Spleen (tissue), 11 donors: ENCODE data around the gene EEF2. TPM values are rescaled to one million over a fixed set of nuclear protein-coding genes. Genes with fewer than 3 reads are reported as not detected.
"Not testable (repeated sequence)": the region's sequence is repeated elsewhere in the genome, so short reads cannot be mapped to it uniquely, and the experiment has no call there.

Experiments used
- DNase-seq: peaks from one replicate; pipeline ENCODE4 v3.0.0-alpha.2; 2020
- H3K27ac ChIP-seq, 8 donors: fragments of 200-600 bp; sonication (generic) in 7 of 8; 1 replicate in 4 of 8; 2 replicates in 4 of 8; pipeline versions ENCODE4 v1.5.0 to v1.8.0; 2016 to 2021; ENCODE audit warnings: inconsistent platforms in 4 of 8, mild to moderate bottlenecking in 4 of 8, moderate library complexity in 1 of 8
- H3K27me3 ChIP-seq, 7 donors: fragments of 200-600 bp; sonication (generic) in 6 of 7; replicated peaks in 1 of 7; 1 replicate in 4 of 7; 2 replicates in 3 of 7; pipeline versions ENCODE4 v1.5.0 to v1.8.0; 2016 to 2021; ENCODE audit warnings: inconsistent platforms in 3 of 7, mild to moderate bottlenecking in 1 of 7
- H3K36me3 ChIP-seq, 6 donors: fragments of 200-600 bp; sonication (generic) in 5 of 6; 1 replicate in 4 of 6; 2 replicates in 2 of 6; pipeline versions ENCODE4 v1.5.0 to v1.8.0; 2016 to 2021; ENCODE audit warnings: inconsistent platforms in 2 of 6
- H3K4me1 ChIP-seq, 6 donors: fragments of 200-600 bp; sonication (generic) in 5 of 6; 1 replicate in 3 of 6; 2 replicates in 3 of 6; pipeline versions ENCODE4 v1.5.0 to v1.8.0; 2016 to 2021; ENCODE audit warnings: inconsistent platforms in 3 of 6
- H3K4me3 ChIP-seq, 8 donors: fragments of 200-600 bp; sonication (generic) in 7 of 8; 1 replicate in 4 of 8; 2 replicates in 4 of 8; pipeline versions ENCODE4 v1.5.0 to v1.8.0; 2016 to 2021; ENCODE audit warnings: inconsistent platforms in 4 of 8, mild to moderate bottlenecking in 4 of 8, moderate library complexity in 2 of 8
- H3K9me3 ChIP-seq, 8 donors: fragments of 200-600 bp; sonication (generic) in 7 of 8; 1 replicate in 4 of 8; 2 replicates in 4 of 8; pipeline versions ENCODE4 v1.5.0 to v1.8.0; 2016 to 2021; ENCODE audit warnings: inconsistent platforms in 4 of 8
- POLR2A ChIP-seq, 3 donors: fragments of 450-650 bp; IDR thresholded peaks; one replicate each; pipeline ENCODE4 v1.5.1; 2017; ENCODE audit warnings: antibody characterized with exemption in 3 of 3, mild to moderate bottlenecking in 1 of 3
- POLR2AphosphoS5 ChIP-seq, 3 donors: sonication (generic); formaldehyde crosslinking; IDR thresholded peaks; one replicate each; pipeline ENCODE4 v1.5.1; 2017; ENCODE audit warnings: antibody characterized with exemption in 3 of 3
- WGBS, 5 donors: extraction: QIAGEN DNeasy Blood & Tissue Kit in 3 of 5; methylation state at CpG; one replicate each; pipeline versions ENCODE4 v1.1.5 to v1.1.7; 2013 to 2018; 5-methylcytosine and 5-hydroxymethylcytosine counted together
- intact Hi-C: fragments of 100-400 bp; cut with DNase I; formaldehyde crosslinking; loops from one replicate; pipeline ENCODE4 v1.15.0; 2023; ENCODE audit warnings: low total_unique reads
- polyA plus RNA-seq, 3 donors: library from polyadenylated mRNA; stranded (reverse); fragments of 200-250 nt; gene quantifications; one replicate each; pipeline ENCODE4 v1.2.1, GENCODE V29; 2013
- total RNA-seq, 7 donors: library from RNA; depleted of rRNA in 3 of 7; stranded (reverse); fragments of >200 nt in 3 of 7; fragmentation: NEBNext Ultra II Directional in 4 of 7; extraction: Animal tissue kit (Norgen Biotek cat#: 25700) in 4 of 7; gene quantifications; one replicate each; pipeline versions ENCODE4 v1.1.0 to v1.2.1, GENCODE V29; 2016 to 2021
- TF ChIP-seq, protein P1 (sequence below), 11 experiments: fragments of 200-600 bp in 7 of 11; fragments of 450-650 bp in 4 of 11; sonication (generic) in 4 of 11; IDR thresholded peaks in 8 of 11; conservative IDR thresholded peaks in 3 of 11; 1 replicate in 7 of 11; 2 replicates in 4 of 11; pipeline versions ENCODE4 v1.4.0 to v1.8.0; 2016 to 2021; ENCODE audit warnings: antibody characterized with exemption in 11 of 11, inconsistent platforms in 4 of 11, mild to moderate bottlenecking in 1 of 11
- donor health status: healthy with polysubstance abuse.
- donor health status: DM: no; HTN: no; CAD: no; lungs with moderate emphysema.
- donor health status: DM: no; HTN: no; CAD: no.
- donor health status: Bipolar disorder and iron deficiency.
- donor health status: healthy.
- donor health status: DM: no; HTN: no; CAD: no.
- donor health status: DM: yes; HTN: yes; CAD: no.

EEF2 gene
- total and polyA plus RNA-seq, 10 donors: 565 to 1,961 (median 1,262) TPM

DNA sequence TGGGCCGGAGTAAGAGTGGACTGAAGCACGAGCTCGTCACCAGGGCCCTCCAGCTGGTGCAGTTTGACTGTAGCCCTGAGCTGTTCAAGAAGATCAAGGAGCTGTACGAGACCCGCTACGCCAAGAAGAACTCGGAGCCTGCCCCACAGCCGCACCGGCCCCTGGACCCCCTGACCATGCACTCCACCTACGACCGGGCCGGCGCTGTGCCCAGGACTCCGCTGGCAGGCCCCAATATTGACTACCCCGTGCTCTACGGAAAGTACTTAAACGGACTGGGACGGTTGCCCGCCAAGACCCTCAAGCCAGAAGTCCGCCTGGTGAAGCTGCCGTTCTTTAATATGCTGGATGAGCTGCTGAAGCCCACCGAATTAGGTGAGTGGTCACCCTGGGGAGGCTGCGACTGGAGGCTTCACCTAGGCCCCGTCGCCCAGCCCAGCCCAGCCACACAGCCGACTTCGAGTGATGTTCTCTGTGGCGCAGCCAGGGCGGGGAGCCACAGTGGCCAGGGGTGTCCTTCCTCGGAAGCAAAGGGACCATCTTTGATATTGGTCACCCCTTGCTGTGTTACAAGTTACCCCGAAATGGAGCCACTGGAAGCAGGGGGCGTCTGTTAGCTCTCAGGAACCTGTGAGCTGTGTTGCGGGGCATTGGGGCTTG is 27.8 kb upstream of the EEF2 start:
- peaks cover 0 to 81% (median 45%) of the 10 kb centered on the region in 6 donors for H3K36me3 ChIP-seq

DNA sequence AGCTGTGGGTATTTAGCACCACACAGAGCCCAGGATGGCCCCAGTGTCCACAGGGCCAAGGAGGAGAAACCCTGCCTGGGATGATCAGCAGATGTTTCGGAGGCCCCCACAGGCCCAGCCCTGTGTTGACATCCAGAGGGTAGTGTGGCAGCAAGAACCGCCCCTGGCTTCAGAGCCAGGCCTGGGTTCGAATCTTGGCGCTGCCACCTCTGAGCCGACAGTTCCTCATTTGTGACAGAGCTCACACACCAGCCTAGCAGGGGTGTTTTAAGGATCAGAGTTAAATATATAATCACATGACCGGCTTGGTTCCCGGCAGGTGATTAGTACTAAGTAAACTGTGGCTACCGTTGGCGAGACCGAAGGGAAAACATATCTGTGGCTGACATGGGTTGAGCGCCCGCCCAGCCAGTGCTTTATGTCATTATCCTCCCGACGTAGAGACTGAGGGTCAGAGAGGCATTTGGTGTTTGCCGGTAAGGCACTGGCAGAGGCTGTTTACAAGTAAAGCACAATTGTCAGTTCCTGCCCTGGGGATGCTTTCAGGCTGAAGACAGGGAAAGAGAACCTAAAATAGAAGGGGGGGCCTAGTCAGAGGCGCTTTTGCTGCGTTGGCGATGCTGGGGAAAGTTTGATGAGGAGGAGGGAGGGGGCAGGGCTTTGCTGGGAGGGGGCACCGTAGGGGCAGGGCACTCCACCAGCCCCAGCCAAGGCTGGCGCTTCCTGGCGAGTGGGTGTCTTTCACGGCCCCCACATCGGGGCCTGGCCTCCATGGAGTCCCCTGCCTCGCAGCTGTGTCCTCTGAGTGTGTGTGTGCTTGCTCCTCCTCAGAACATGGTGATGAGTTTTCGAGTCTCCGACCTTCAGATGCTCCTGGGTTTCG is 27.1 kb upstream of the EEF2 start:
- H3K27ac ChIP-seq: no peak overlapping the region
- no peak overlapping the region for H3K4me3 ChIP-seq
- no peaks in the 10 kb centered on the region for H3K9me3 ChIP-seq
- H3K27me3 ChIP-seq: no peaks in the 10 kb centered on the region
- intact Hi-C loops: no loop called here
- DNase-seq: no peak
- no peak for TF ChIP-seq POLR2AphosphoS5 (IDR thresholded peaks at IDR 0.05)
- TF ChIP-seq, protein P1, sequence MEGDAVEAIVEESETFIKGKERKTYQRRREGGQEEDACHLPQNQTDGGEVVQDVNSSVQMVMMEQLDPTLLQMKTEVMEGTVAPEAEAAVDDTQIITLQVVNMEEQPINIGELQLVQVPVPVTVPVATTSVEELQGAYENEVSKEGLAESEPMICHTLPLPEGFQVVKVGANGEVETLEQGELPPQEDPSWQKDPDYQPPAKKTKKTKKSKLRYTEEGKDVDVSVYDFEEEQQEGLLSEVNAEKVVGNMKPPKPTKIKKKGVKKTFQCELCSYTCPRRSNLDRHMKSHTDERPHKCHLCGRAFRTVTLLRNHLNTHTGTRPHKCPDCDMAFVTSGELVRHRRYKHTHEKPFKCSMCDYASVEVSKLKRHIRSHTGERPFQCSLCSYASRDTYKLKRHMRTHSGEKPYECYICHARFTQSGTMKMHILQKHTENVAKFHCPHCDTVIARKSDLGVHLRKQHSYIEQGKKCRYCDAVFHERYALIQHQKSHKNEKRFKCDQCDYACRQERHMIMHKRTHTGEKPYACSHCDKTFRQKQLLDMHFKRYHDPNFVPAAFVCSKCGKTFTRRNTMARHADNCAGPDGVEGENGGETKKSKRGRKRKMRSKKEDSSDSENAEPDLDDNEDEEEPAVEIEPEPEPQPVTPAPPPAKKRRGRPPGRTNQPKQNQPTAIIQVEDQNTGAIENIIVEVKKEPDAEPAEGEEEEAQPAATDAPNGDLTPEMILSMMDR (IDR thresholded peaks at IDR 0.05 in 8 of 11, conservative IDR thresholded peaks at IDR 0.05 in 3 of 11): no peak
- no peak for TF ChIP-seq POLR2A (IDR thresholded peaks at IDR 0.05)
- peaks cover 28 to 88% (median 66%) of the 10 kb centered on the region in 6 donors for H3K4me1 ChIP-seq
- peaks cover 0 to 73% (median 42%) of the 10 kb centered on the region in 6 donors for H3K36me3 ChIP-seq
- WGBS, 5 donors: 89 to 92% (median 92%) methylated on average over 24 to 27 of the region's 27 CpGs

More for the DNA sequence above, 27.8 kb upstream of the EEF2 start:
- DNase-seq: no peak
- peaks cover 28 to 87% (median 64%) of the 10 kb centered on the region in 6 donors for H3K4me1 ChIP-seq
- no peak overlapping the region for H3K27ac ChIP-seq
- no peak overlapping the region for H3K4me3 ChIP-seq
- peak in 1 of 3 donors; percentile 5 for TF ChIP-seq POLR2AphosphoS5 (IDR thresholded peaks at IDR 0.05)
- TF ChIP-seq, protein P1 (IDR thresholded peaks at IDR 0.05 in 8 of 11, conservative IDR thresholded peaks at IDR 0.05 in 3 of 11): no peak
- intact Hi-C loops: no loop called here
- 94 to 97% (median 96%) methylated on average over 29 to 33 of the region's 33 CpGs for WGBS, 5 donors
- no peaks in the 10 kb centered on the region for H3K27me3 ChIP-seq
- H3K9me3 ChIP-seq: no peaks in the 10 kb centered on the region

DNA sequence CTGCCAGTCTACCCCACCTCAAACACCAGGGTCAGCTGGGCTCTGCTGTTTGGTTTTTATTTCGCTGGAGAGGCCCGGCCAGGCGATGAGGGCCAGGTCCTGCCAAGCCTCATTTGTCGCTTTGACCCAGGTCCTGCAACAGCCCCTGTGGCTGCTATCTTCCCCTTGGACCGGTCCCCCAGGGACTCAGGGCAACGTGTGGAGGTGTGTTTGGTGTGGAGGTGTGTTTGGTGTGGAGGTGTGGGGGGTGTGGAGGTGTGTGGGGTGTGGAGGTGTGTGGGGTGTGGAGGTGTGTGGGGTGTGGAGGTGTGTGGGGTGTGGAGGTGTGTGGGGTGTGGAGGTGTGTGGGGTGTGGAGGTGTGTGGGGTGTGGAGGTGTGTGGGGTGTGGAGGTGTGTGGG is 26.2 kb upstream of the EEF2 start:
- H3K4me3 ChIP-seq, H3K9me3 ChIP-seq, H3K27ac ChIP-seq, DNase-seq, intact Hi-C loops, H3K27me3 ChIP-seq: not testable (repeated sequence)
- H3K36me3 ChIP-seq: peaks cover 0 to 64% (median 40%) of the 10 kb centered on the region in 6 donors
- peaks cover 28 to 89% (median 70%) of the 10 kb centered on the region in 6 donors for H3K4me1 ChIP-seq
- 83 to 91% (median 89%) methylated on average over 6 of the region's 6 CpGs for WGBS, 5 donors

DNA sequence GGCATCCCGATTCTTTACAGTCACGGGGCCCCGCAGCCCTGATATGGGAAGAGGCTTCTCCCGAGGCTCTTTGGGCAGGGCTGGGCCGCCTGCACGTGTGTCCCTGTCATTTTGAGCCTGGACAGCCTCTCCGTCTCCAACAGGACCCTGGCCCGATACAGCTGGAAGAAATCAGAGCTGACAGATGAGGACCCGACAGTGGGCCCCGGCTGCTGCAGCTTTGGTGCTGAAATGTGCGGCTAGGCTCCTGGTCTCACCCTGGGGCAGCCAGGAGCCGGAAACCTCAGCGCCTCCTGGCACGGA is 25.5 kb upstream of the EEF2 start:
- H3K36me3 ChIP-seq: peaks cover 0 to 58% (median 34%) of the 10 kb centered on the region in 6 donors
- intact Hi-C loops: no loop called here
- TF ChIP-seq, protein P1 (IDR thresholded peaks at IDR 0.05 in 8 of 11, conservative IDR thresholded peaks at IDR 0.05 in 3 of 11): no peak
- no peak for TF ChIP-seq POLR2A (IDR thresholded peaks at IDR 0.05)
- TF ChIP-seq POLR2AphosphoS5 (IDR thresholded peaks at IDR 0.05): no peak
- H3K4me1 ChIP-seq: peaks cover 28 to 89% (median 69%) of the 10 kb centered on the region in 6 donors
- 81 to 91% (median 89%) methylated on average over 13 to 14 of the region's 14 CpGs for WGBS, 5 donors
- H3K4me3 ChIP-seq: no peak overlapping the region
- no peak overlapping the region for H3K27ac ChIP-seq
- H3K27me3 ChIP-seq: no peaks in the 10 kb centered on the region
- no peaks in the 10 kb centered on the region for H3K9me3 ChIP-seq
- no peak for DNase-seq
